Muscle of leg (tissue), 11 donors: Measurements from ENCODE around the gene UMAD1. TPM values are rescaled to one million over a fixed set of nuclear protein-coding genes. Genes with fewer than 3 reads are reported as not detected.
A peak's percentile ranks its signal among the peaks of the same experiment; 100 is the strongest.

Source experiments
- DNase-seq: peaks from one replicate; pipeline ENCODE4 v3.0.0; 2013
- H3K27ac ChIP-seq: one replicate; pipeline ENCODE4 v1.5.1; 2013; ENCODE audit warnings: mild to moderate bottlenecking, low read length, control low read depth
- H3K27me3 ChIP-seq: one replicate; pipeline ENCODE4 v1.6.1; 2013; ENCODE audit warnings: low read length; ENCODE audit not compliant: control insufficient read depth, insufficient read depth
- H3K36me3 ChIP-seq: one replicate; pipeline ENCODE4 v1.6.1; 2013; ENCODE audit warnings: low read length; ENCODE audit not compliant: control insufficient read depth, insufficient read depth
- H3K4me1 ChIP-seq: one replicate; pipeline ENCODE4 v1.6.1; 2013; ENCODE audit warnings: low read length; ENCODE audit not compliant: control insufficient read depth, insufficient read depth
- H3K4me3 ChIP-seq: one replicate; pipeline ENCODE4 v1.5.1; 2013; ENCODE audit warnings: low read length, control low read depth
- H3K9me3 ChIP-seq: replicated peaks from 2 replicates; pipeline ENCODE4 v1.6.1; 2013; ENCODE audit warnings: low read depth, low read length; ENCODE audit not compliant: control insufficient read depth
- WGBS: methylation state at CpG from one replicate; pipeline ENCODE4 v1.1.5; 2013; ENCODE audit warnings: missing lambda C conversion rate; ENCODE audit not compliant: insufficient coverage; 5-methylcytosine and 5-hydroxymethylcytosine counted together
- polyA plus RNA-seq, 8 donors: library from polyadenylated mRNA; unstranded; fragments of 120-200 nt; gene quantifications; one replicate each; pipeline versions ENCODE4 v1.2.1 to v1.2.3, GENCODE V29; 2013; ENCODE audit warnings: inconsistent platforms in 1 of 8, low replicate concordance in 1 of 8; ENCODE audit not compliant: insufficient read length in 8 of 8, insufficient read depth in 1 of 8
- total RNA-seq: library from RNA; stranded (reverse); fragments of 120-200 nt; gene quantifications from one replicate; pipeline ENCODE4 v1.2.4, GENCODE V29; 2013

UMAD1 gene
- total and polyA plus RNA-seq, 9 donors, result 7.4 to 11.8 (median 9.1) TPM

DNA sequence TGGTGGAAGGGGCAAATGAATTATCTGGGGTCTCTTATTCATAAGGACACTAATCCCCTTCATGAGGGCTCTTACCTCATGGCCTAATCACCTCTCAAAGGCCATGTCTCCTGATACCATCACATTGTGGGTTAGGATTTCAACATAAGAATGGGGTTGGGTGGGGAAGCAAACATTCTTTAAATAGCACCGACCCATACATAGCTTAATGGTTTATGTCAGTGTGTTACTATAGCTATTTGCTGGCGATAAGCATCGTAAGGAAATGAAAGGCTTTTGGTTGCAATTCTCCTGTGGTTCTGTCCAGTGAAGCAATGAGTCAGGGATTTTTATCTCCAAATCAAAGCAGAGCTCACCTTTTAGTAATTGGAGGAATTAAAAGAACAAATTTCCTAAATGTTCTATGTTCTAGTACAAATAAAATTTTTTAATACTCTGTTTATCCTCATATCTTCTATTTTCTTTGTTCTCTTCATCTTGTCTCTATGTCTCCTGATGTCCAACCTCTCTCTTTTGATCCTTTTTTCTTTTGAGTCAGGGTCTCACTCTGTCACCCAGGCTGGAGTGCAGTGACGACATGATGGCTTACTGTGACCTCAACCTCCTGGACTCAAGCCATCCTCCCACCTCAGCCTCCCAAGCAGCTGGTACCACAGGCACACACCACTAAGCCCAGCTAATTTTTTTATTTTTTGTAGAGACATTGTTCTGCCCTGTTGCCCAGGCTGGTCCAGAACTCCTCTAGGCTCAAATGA is 271.0 kb downstream of the UMAD1 start:
- no peak overlapping the region for H3K27ac ChIP-seq

GRCh38 chr7:7912937-7913336 is 272.4 kb downstream of the UMAD1 start:
- Histone ChIP-seq H3K9me3 (no peaks in the 10 kb centered on the region), H3K4me1 (peaks cover 3% of the 10 kb centered on the region), H3K4me3 (no peak overlapping the region), H3K36me3 (no peaks in the 10 kb centered on the region), H3K27me3 (no peaks in the 10 kb centered on the region), H3K27ac (no peak overlapping the region)
- no CpG with 5 or more reads among the region's 3 CpGs for WGBS
- no peak for DNase-seq

More for the DNA sequence above, 271.0 kb downstream of the UMAD1 start:
- H3K9me3 ChIP-seq, result no peaks in the 10 kb centered on the region
- 88% methylated on average over 1 of the region's 4 CpGs for WGBS
- peak; percentile 3 for DNase-seq
- H3K4me1 ChIP-seq, result peaks cover 3% of the 10 kb centered on the region
- no peaks in the 10 kb centered on the region for H3K36me3 ChIP-seq
- H3K27me3 ChIP-seq, result no peaks in the 10 kb centered on the region
- no peak overlapping the region for H3K4me3 ChIP-seq

DNA sequence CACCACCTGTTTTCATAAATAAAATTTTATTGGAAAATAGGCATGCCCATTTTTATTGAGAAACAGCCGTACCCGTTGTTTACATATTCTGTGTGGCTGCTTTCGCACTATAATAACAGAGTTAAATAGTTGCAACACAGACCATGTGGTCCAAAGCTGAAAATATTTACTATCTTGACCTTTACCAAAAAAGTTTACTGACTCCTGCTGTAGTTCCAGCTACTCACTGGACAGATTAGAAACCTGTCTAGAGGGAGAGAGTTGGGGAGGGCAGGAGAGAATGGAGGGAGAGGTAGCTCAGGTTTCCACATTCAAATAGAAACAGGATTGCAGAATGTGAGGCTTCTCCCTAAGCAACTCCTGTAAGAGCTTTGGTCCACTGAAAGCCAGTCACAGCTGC is 273.0 kb downstream of the UMAD1 start:
- Histone ChIP-seq H3K9me3 (no peaks in the 10 kb centered on the region), H3K27ac (no peak overlapping the region), H3K4me1 (peaks cover 3% of the 10 kb centered on the region), H3K27me3 (no peaks in the 10 kb centered on the region), H3K4me3 (no peak overlapping the region), H3K36me3 (no peaks in the 10 kb centered on the region)
- peak; percentile 13 for DNase-seq
- WGBS, result no CpG with 5 or more reads among the region's 3 CpGs

- DNase-seq, result no peak
- H3K4me1 ChIP-seq, result peaks cover 3% of the 10 kb centered on the region
- WGBS, result 70% methylated on average over 2 of the region's 2 CpGs
- no peak overlapping the region for H3K4me3 ChIP-seq
- no peaks in the 10 kb centered on the region for H3K27me3 ChIP-seq
- H3K36me3 ChIP-seq, result no peaks in the 10 kb centered on the region
- no peaks in the 10 kb centered on the region for H3K9me3 ChIP-seq
- H3K27ac ChIP-seq, result no peak overlapping the region
Measured at GRCh38 chr7:7914547-7914946, 274.0 kb downstream of the UMAD1 start.

DNA sequence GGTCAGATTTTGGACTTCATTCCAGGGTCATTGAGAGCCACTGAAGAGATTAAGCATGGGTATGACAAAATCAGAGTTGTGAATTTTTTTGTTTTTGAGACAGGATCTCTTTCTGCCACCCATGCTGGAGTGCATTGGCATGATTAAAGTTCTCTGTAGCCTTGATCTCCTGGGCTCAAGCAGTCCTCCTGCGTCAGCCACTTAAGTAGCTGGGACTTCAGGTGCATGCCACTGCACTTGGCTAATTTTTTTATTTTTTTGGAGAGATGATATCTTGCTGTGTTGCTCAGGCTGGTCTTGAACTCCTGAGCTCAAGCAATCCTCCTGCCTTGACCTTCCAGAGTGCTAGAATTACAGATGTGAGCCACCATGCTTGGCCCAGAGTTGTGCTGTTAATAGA is 275.5 kb downstream of the UMAD1 start:
- DNase-seq, result no peak
- H3K4me1 ChIP-seq, result peaks cover 3% of the 10 kb centered on the region
- no peaks in the 10 kb centered on the region for H3K9me3 ChIP-seq
- H3K27ac ChIP-seq, result no peak overlapping the region
- no peak overlapping the region for H3K4me3 ChIP-seq
- WGBS, result 80% methylated on average over 1 of the region's 1 CpG
- H3K27me3 ChIP-seq, result no peaks in the 10 kb centered on the region
- H3K36me3 ChIP-seq, result no peaks in the 10 kb centered on the region

DNA sequence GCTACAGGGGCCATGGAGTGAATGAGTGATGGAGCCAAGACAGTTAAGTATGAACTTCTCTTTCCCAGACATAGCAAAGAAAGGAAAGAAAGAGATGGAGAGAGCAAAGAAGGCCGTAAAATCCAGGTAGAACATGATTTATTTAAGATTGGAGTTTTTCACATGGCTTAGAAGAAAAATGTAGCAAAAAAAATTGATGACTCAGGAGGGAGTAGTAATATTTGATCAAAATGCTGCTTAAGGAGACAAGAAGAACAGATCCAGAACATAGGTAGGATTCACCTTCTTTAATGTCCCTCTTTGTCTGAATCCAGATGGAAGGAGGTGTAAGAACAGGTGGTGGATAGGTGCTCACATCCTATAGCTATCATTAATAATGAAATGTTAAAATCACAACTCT is 277.0 kb downstream of the UMAD1 start:
- Histone ChIP-seq H3K4me3 (no peak overlapping the region), H3K4me1 (no peaks in the 10 kb centered on the region), H3K36me3 (no peaks in the 10 kb centered on the region), H3K27me3 (no peaks in the 10 kb centered on the region), H3K9me3 (no peaks in the 10 kb centered on the region), H3K27ac (no peak overlapping the region)
- DNase-seq, result no peak
- WGBS, result no CpG with 5 or more reads among the region's 1 CpG

DNA sequence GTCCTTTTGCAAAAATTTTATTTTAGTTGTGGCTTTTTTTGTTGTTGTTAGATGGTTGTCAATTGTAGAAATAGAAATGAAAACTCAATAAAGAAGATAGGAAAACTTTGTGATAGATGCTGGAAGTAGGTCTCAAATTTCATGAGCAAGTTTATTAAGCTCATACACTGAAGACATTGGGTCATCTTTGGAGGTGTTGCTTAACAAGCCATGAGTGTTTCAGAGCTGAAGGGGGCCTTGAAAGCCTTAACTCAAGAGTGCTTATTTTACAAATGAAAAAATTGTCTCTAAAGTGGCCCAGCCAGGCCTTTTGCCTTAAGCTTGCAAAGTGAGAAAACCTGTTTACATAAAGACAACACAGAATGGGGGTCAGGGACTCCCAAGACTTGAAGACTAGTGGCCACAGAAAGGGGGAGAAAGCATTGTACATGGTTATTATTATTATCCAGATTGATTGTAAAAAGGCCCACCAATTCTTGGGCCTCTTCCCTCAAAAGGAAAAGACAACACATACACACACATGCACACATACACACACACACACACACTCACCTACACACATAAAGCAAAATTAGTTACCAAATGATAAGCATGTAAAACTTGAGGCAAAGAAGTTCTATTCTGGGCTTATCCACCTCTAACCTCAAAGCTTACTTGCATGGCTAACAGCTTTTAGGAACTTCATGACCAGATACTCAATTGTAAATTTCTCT is 278.3 kb downstream of the UMAD1 start:
- Histone ChIP-seq H3K27me3 (no peaks in the 10 kb centered on the region), H3K4me3 (no peak overlapping the region), H3K9me3 (no peaks in the 10 kb centered on the region), H3K27ac (no peak overlapping the region), H3K4me1 (no peaks in the 10 kb centered on the region), H3K36me3 (no peaks in the 10 kb centered on the region)
- no peak for DNase-seq

GRCh38 chr7:7919449-7919945 is 278.9 kb downstream of the UMAD1 start:
- Histone ChIP-seq H3K9me3 (no peaks in the 10 kb centered on the region), H3K27ac (no peak overlapping the region), H3K36me3 (no peaks in the 10 kb centered on the region), H3K4me1 (no peaks in the 10 kb centered on the region), H3K27me3 (no peaks in the 10 kb centered on the region), H3K4me3 (no peak overlapping the region)
- no peak for DNase-seq
- no CpG with 5 or more reads among the region's 2 CpGs for WGBS

DNA sequence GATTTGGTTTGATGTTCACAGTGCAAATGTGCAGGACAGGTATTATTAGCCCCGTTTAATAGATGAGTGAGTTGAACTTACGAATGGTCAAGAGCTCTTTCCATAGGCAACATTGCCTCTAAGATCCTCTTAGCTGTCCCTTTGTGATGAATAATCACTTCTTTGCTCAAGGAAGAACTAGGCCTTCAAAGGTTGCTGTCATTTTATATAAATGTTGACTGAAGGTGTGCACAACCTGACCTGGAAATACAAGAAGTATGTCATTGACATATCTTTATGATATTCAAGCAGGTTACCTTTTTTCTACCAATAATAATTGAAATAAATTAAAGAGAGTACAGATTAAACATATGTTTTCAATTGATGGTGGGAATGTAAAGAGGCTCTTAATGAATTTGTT is 279.5 kb downstream of the UMAD1 start:
- Histone ChIP-seq H3K4me1 (no peaks in the 10 kb centered on the region), H3K27ac (no peak overlapping the region), H3K4me3 (no peak overlapping the region), H3K9me3 (no peaks in the 10 kb centered on the region), H3K27me3 (no peaks in the 10 kb centered on the region), H3K36me3 (no peaks in the 10 kb centered on the region)
- DNase-seq, result no peak
- WGBS, result no CpG with 5 or more reads among the region's 2 CpGs

DNA sequence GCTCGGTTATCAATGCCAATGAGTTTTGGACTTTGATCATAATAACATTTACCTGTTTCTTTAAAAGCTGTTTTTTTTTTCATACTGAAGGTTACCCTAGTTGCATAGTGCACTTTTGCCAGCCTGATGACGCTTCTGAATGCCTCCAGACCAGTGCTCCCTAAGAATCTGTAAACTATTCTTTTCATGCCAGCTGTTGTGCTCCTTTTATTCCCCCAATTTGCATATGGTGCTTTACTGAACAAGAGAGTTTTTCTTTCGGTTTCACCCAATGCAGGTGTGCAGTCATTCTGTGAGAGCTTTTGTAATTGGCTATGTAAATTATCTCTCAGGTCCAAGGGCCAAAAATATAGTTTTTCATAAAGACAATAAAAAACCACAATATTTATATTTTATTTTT is 279.9 kb downstream of the UMAD1 start:
- Histone ChIP-seq H3K27ac (no peak overlapping the region), H3K9me3 (no peaks in the 10 kb centered on the region), H3K36me3 (no peaks in the 10 kb centered on the region), H3K27me3 (no peaks in the 10 kb centered on the region), H3K4me3 (no peak overlapping the region), H3K4me1 (no peaks in the 10 kb centered on the region)
- peak; percentile 4 for DNase-seq
- 50% methylated on average over 1 of the region's 3 CpGs for WGBS
